H1 (cell line): ENCODE data around the gene GRM4.

Experiments used
- CEBPB ChIP-seq: IDR thresholded peaks from 2 replicates; pipeline ENCODE4 v1.6.1; 2012; ENCODE audit warnings: low read depth, low read length
- GABPA ChIP-seq: IDR thresholded peaks from 2 replicates; pipeline ENCODE4 v1.6.1; 2011; ENCODE audit warnings: mild to moderate bottlenecking, low read length, moderate library complexity, borderline replicate concordance; ENCODE audit not compliant: insufficient read depth
- POLR2A ChIP-seq, 2 experiments: IDR thresholded peaks; 1 replicate in 1 of 2; 2 replicates in 1 of 2; pipeline ENCODE4 v1.6.1; 2011; ENCODE audit warnings: low read depth in 2 of 2, low read length in 2 of 2, mild to moderate bottlenecking in 2 of 2; ENCODE audit errors: control extremely low read depth in 1 of 2
- TF ChIP-seq, protein P1 (sequence below), 3 experiments: IDR thresholded peaks; 1 replicate in 2 of 3; 2 replicates in 1 of 3; pipeline versions ENCODE4 v1.5.1 to v1.6.1; 2011; ENCODE audit warnings: low read length in 3 of 3, mild to moderate bottlenecking in 3 of 3, inconsistent platforms in 2 of 3, low read depth in 1 of 3, moderate library complexity in 1 of 3; ENCODE audit not compliant: insufficient read depth in 1 of 3; ENCODE audit errors: control extremely low read depth in 1 of 3

DNA sequence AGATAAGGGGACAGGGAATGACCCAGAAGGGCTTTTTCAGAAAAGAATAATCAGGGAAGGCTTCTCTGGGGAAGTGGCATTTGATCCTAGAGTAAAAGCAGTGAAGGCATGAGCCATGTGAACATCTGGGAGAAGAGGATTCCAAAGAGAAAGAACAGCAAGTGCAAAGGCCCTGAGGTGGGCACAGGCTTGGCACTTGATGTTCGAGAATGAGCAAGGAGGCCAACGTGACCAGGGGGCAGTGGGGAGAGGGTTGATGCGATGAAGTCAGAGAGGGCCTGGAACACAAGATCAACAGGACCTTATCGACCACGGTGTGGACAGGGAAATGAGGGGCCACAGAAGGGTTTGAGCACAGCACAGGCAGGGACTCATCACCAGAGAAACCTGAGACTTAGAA lies 5.8 kb downstream of the GRM4 start:
- no peak for TF ChIP-seq GABPA
- TF ChIP-seq, protein P1, sequence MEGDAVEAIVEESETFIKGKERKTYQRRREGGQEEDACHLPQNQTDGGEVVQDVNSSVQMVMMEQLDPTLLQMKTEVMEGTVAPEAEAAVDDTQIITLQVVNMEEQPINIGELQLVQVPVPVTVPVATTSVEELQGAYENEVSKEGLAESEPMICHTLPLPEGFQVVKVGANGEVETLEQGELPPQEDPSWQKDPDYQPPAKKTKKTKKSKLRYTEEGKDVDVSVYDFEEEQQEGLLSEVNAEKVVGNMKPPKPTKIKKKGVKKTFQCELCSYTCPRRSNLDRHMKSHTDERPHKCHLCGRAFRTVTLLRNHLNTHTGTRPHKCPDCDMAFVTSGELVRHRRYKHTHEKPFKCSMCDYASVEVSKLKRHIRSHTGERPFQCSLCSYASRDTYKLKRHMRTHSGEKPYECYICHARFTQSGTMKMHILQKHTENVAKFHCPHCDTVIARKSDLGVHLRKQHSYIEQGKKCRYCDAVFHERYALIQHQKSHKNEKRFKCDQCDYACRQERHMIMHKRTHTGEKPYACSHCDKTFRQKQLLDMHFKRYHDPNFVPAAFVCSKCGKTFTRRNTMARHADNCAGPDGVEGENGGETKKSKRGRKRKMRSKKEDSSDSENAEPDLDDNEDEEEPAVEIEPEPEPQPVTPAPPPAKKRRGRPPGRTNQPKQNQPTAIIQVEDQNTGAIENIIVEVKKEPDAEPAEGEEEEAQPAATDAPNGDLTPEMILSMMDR (IDR thresholded peaks at IDR 0.05; ENCODE audit: control extremely low read depth in 1 of 3, insufficient read depth in 1 of 3, low read depth in 1 of 3, low read length in 3 of 3) = no peak
- no peak for TF ChIP-seq POLR2A (IDR thresholded peaks at IDR 0.05; ENCODE audit: control extremely low read depth in 1 of 2, low read depth in 2 of 2, low read length in 2 of 2)
- no peak for TF ChIP-seq CEBPB
